PC-3 (cell line): ENCODE measurements around the gene PHKG1. TPM values are rescaled to one million over a fixed set of nuclear protein-coding genes. Genes with fewer than 3 reads are reported as not detected.
"Not testable (repeated sequence)": the region's sequence is repeated elsewhere in the genome, so short reads cannot be mapped to it uniquely, and the experiment has no call there.

ENCODE experiments used
- ATAC-seq: fragments of 200-7000 bp; cut with Tn5 transposase; 2 replicates; pipeline ENCODE4 v1.9.1; 2020; ENCODE audit warnings: mild to moderate bottlenecking, moderate library complexity
- BruUV-seq: library from RNA; stranded (reverse); fragments of 400-500 nt; replicated peaks from 2 replicates; lab custom pipeline; 2021; lab: Mats Ljungman, UMichigan
- CTCF ChIA-PET: fragments of 300-600 bp; sonication (Branson Sonifier 250); formaldehyde crosslinking; loops from one replicate; lab custom pipeline; 2022; ENCODE audit warnings: antibody characterized with exemption; lab: Charles Lee
- POLR2A ChIA-PET: fragments of 300-600 bp; sonication (Branson Sonifier 250); formaldehyde crosslinking; loops from one replicate; lab custom pipeline; 2022; ENCODE audit warnings: antibody characterized with exemption; ENCODE audit not compliant: unreplicated experiment; lab: Charles Lee
- DNase-seq: peaks from one replicate; pipeline ENCODE4 v3.0.0-alpha.2; 2015
- H2AFZ ChIP-seq: fragments of 300-600 bp; sonication (generic); 2 replicates; pipeline ENCODE4 v1.6.0; 2016; ENCODE audit warnings: antibody characterized with exemption, low read length
- H3F3A ChIP-seq: fragments of 300-600 bp; sonication (generic); one replicate; pipeline ENCODE4 v1.6.0; 2017; ENCODE audit warnings: antibody characterized with exemption, low read length, control low read depth, mild to moderate bottlenecking; ENCODE audit not compliant: unreplicated experiment
- H3K27ac ChIP-seq: fragments of 300-600 bp; sonication (generic); 2 replicates; pipeline ENCODE4 v1.5.1; 2016; ENCODE audit warnings: mild to moderate bottlenecking, low read length
- H3K27me3 ChIP-seq: fragments of 300-600 bp; sonication (generic); 2 replicates; pipeline ENCODE4 v1.6.1; 2016; ENCODE audit warnings: low read length, mixed read lengths
- H3K36me3 ChIP-seq: fragments of 300-600 bp; sonication (generic); 2 replicates; pipeline ENCODE4 v1.6.1; 2016; ENCODE audit warnings: low read depth, mixed run types, low read length, mixed read lengths
- H3K4me1 ChIP-seq: fragments of 300-600 bp; sonication (generic); 2 replicates; pipeline ENCODE4 v1.5.1; 2016; ENCODE audit warnings: low read length; ENCODE audit not compliant: insufficient read depth
- H3K4me2 ChIP-seq: fragments of 300-600 bp; sonication (generic); 2 replicates; pipeline ENCODE4 v1.6.0; 2016; ENCODE audit warnings: low read length
- H3K4me3 ChIP-seq: fragments of 300-600 bp; sonication (generic); 2 replicates; pipeline ENCODE4 v1.5.1; 2016; ENCODE audit warnings: mild to moderate bottlenecking, low read length, mixed read lengths
- H3K79me2 ChIP-seq: fragments of 300-600 bp; sonication (generic); 2 replicates; pipeline ENCODE4 v1.6.1; 2017; ENCODE audit warnings: low read length, mixed read lengths
- H3K9ac ChIP-seq: fragments of 300-600 bp; sonication (generic); 2 replicates; pipeline ENCODE4 v1.6.0; 2016; ENCODE audit warnings: mild to moderate bottlenecking, low read length
- H3K9me2 ChIP-seq: fragments of 300-600 bp; sonication (generic); replicated peaks from 2 replicates; pipeline ENCODE4 v1.6.1; 2016; ENCODE audit warnings: mixed run types, low read length, mixed read lengths
- H3K9me3 ChIP-seq: fragments of 300-600 bp; sonication (generic); 2 replicates; pipeline ENCODE4 v1.6.1; 2016; ENCODE audit warnings: low read length, mixed read lengths
- H4K20me1 ChIP-seq: fragments of 300-600 bp; sonication (generic); 2 replicates; pipeline ENCODE4 v1.6.1; 2016; ENCODE audit warnings: low read length, mixed read lengths
- EZH2 ChIP-seq: fragments of 300-600 bp; sonication (generic); IDR thresholded peaks from one replicate; pipeline ENCODE4 v1.6.1; 2017; ENCODE audit warnings: antibody characterized with exemption, mild to moderate bottlenecking, low read length; ENCODE audit not compliant: unreplicated experiment
- EZH2phosphoT487 ChIP-seq: fragments of 300-600 bp; sonication (generic); IDR thresholded peaks from 2 replicates; pipeline ENCODE4 v1.6.1; 2018; ENCODE audit warnings: mild to moderate bottlenecking, antibody characterized with exemption, low read length, borderline replicate concordance
- intact Hi-C: fragments of 100-400 bp; cut with micrococcal nuclease; formaldehyde crosslinking; loops from 2 replicates; pipeline ENCODE4 v1.9.0; 2023
- total RNA-seq: library from RNA; depleted of rRNA; stranded (reverse); fragments of >200 nt; gene quantifications from 2 replicates; pipeline ENCODE4 v1.2.3, GENCODE V29; 2014
- TF ChIP-seq, protein P1 (sequence below): fragments of 300-600 bp; sonication (generic); conservative IDR thresholded peaks from 2 replicates; pipeline ENCODE4 v1.5.1; 2017; ENCODE audit warnings: antibody characterized with exemption, low read depth, mild to moderate bottlenecking, low read length

Gene PHKG1
- total RNA-seq, 1 experiment from 2014 or later, result 1.3 TPM

- Histone ChIP-seq H2AFZ (no peak overlapping the region), H3K27me3 (no peaks in the 10 kb centered on the region), H3K4me2 (no peak overlapping the region), H3K9me2 (no peaks in the 10 kb centered on the region), H4K20me1 (no peaks in the 10 kb centered on the region), H3K79me2 (no peaks in the 10 kb centered on the region), H3K4me3 (no peak overlapping the region), H3K9me3 (no peaks in the 10 kb centered on the region), H3K36me3 (no peaks in the 10 kb centered on the region; the same call in 1 of the 2 replicates), H3K9ac (no peak overlapping the region), H3K4me1 (no peaks in the 10 kb centered on the region), H3F3A (no peaks in the 10 kb centered on the region), H3K27ac (no peak overlapping the region)
- no TSS peak for BruUV-seq
- ATAC-seq, result peak; percentile 22
- intact Hi-C loops, result no loop called here
- no peak for DNase-seq
- ChIA-PET POLR2A (no interaction called here), CTCF (no interaction called here)
- TF ChIP-seq EZH2, result no peak
- TF ChIP-seq, protein P1, sequence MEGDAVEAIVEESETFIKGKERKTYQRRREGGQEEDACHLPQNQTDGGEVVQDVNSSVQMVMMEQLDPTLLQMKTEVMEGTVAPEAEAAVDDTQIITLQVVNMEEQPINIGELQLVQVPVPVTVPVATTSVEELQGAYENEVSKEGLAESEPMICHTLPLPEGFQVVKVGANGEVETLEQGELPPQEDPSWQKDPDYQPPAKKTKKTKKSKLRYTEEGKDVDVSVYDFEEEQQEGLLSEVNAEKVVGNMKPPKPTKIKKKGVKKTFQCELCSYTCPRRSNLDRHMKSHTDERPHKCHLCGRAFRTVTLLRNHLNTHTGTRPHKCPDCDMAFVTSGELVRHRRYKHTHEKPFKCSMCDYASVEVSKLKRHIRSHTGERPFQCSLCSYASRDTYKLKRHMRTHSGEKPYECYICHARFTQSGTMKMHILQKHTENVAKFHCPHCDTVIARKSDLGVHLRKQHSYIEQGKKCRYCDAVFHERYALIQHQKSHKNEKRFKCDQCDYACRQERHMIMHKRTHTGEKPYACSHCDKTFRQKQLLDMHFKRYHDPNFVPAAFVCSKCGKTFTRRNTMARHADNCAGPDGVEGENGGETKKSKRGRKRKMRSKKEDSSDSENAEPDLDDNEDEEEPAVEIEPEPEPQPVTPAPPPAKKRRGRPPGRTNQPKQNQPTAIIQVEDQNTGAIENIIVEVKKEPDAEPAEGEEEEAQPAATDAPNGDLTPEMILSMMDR, result no peak
Observed at GRCh38 chr7:56083150-56083785, 9.5 kb downstream of the PHKG1 start.

DNA sequence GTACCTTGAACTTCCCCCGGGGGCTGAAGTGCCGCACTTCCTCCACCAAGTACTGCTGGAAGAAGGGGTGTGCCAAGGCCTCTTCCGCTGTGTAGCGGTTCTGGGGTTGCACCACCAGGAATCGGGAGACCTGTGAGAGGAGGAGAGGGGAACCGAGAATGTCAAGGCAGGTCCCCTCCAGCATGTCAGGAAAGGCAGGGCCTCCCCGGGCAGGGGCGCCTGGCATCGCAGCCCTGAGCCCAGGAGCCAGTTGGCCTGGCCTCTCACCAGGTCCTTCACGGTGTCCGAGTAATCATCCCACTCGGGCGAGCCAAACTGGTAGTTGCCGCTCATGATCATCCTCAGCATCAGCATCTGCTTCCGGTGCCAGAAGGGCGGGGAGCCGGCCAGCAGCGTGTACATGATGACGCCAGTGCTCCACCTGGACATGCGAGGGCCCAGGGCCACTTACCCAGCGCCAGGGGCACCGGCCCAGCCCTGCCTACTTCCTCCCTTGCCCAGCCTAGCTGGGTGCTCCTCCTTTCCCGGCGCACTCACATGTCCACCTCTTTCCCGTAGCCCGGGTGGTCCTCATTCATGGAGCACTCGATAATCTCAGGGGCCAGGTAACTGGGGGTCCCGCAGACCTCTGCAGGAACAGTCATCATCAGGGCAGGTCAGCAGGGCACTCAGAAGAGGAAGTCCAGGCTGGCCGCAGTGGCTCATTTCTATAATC is 11.0 kb downstream of the PHKG1 start:
- Histone ChIP-seq H3K4me2 (no peak overlapping the region), H3K9me3 (no peaks in the 10 kb centered on the region), H3K9me2 (no peaks in the 10 kb centered on the region), H2AFZ (no peak overlapping the region), H3K79me2 (no peaks in the 10 kb centered on the region), H4K20me1 (no peaks in the 10 kb centered on the region), H3K4me1 (peaks cover under 1% of the 10 kb centered on the region; the same call in 1 of the 2 replicates), H3K27me3 (no peaks in the 10 kb centered on the region), H3K9ac (no peak overlapping the region), H3F3A (no peaks in the 10 kb centered on the region), H3K36me3 (no peaks in the 10 kb centered on the region; the same call in 1 of the 2 replicates), H3K4me3 (no peak overlapping the region), H3K27ac (no peak overlapping the region)
- DNase-seq (no peak), ATAC-seq (no peak)
- intact Hi-C loops, result no loop called here
- TF ChIP-seq, protein P1, result no peak
- TF ChIP-seq EZH2 (no peak), EZH2phosphoT487 (no peak)
- BruUV-seq, result no TSS peak
- CTCF ChIA-PET, result no interaction called here
- POLR2A ChIA-PET, result no interaction called here

DNA sequence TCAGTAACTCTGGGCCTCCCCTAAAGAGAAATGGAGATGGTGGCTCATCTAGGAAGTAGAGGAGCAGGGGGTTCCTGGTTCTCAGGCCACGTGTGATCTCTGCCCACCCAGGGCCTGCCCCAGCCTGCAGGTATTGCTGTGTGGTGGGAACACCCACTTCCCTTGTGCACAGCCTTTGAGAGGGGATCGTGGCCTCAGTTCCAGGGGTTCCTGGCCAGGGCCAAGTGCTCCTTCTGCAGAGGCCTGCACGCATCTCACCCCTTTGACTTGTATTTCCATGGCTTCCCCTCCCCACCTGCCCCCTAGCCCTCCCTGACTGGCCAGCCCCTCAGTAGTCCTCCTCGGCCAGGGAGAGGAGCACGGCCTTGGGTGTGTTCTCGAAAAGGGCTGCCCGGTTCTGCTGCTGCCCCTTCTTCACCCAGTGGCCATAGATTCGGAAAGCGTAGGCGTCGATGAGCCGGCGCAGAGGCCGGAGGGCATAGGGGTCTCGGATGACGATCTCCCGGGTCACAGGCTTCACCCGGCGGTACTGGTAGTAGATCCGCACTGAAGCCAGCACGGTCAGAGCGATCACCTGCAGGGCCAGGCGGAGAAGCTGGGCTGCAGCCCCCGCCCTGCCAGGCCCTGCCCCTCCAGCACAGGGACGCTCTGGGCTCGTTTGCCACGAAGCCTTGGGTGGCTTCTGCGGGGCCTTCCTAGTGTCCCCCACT is 11.9 kb downstream of the PHKG1 start:
- H3K9me2 ChIP-seq, H3F3A ChIP-seq, H3K27ac ChIP-seq, POLR2A ChIA-PET, H3K79me2 ChIP-seq, DNase-seq, BruUV-seq, H3K27me3 ChIP-seq, ATAC-seq, H3K4me1 ChIP-seq, intact Hi-C loops, H2AFZ ChIP-seq, H3K36me3 ChIP-seq, H4K20me1 ChIP-seq, H3K9me3 ChIP-seq, CTCF ChIA-PET, H3K4me2 ChIP-seq, H3K9ac ChIP-seq, H3K4me3 ChIP-seq: not testable (repeated sequence)
